NCI-H146 treated with DMSO at 0.1 percent for 48 hours (cell line): Measurements from ENCODE around the gene RWDD3.

Experiments used
- DNase-seq: peaks from one replicate; lab custom pipeline; 2025; ENCODE audit not compliant: unreplicated experiment; lab: John Stamatoyannopoulos, UW

RWDD3 gene

DNA sequence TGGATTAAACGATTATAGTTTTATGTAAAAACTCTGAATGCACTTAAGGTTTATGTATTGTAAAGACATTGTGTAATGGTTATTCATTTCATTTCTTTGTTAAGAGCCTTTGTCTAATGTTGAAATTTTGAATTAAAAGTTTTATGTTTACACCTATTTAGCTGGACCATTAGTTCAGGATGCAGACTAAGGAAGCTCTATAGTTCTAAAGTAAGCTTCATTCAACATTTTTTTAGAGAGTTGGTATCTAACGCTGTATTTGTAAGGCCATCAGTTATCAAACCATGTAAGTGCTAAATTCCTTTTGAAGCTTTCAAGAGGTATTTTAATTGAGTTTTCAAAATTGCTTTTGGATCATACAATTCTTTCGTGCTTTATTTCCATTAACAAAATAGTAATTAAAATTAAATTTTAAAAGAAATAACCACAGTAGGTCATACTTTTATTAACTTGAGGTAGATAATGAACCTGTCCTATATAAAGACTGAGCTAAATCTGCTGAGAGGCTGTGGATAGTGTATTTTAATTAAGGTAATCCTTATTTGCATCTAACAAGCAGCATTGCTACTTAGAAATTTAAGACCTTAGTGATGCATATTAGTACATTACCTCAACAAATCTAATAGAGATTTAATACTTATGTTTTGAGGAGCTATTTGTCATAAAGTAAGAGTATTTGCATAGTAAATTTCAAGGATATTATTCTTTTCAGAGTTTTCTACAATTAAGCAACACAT lies 47.9 kb downstream of the RWDD3 start:
- DNase-seq: no peak

DNA sequence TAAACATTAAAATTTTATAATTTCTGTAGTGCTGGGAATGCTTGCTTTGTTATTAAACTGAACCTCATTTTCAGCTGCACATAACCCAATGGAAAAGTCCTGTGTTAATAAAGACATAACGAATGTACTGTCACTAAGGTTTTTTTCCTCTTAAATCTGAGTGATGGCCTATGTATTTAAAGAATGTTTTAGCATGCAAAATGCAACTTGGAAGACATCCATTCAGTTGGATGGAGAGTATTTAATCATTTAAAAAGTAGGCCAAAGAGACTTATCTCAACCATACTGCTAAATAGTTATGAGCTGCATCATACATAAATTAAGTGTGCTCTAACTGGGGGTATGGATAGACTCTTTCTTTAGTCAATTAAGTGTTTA lies 48.5 kb downstream of the RWDD3 start:
- no peak for DNase-seq

DNA sequence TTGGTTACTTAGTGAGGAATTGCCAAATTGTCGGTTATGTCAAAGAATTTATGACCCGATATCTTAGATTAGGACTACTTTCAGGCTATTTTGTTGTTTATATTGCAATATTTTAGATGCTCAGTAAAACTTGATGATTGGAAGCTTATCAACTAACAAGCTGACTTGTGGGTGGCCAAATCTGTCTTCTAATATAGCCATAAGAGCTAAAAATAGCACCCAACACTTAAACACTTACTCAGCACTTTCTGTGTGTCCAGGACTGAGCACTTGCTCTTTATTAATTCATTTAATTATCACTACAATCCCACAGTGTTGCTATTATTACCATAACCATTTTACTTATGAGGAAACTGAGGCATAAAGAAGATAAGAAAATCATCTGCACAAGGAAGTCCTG lies 50.4 kb downstream of the RWDD3 start:
- DNase-seq: no peak

DNA sequence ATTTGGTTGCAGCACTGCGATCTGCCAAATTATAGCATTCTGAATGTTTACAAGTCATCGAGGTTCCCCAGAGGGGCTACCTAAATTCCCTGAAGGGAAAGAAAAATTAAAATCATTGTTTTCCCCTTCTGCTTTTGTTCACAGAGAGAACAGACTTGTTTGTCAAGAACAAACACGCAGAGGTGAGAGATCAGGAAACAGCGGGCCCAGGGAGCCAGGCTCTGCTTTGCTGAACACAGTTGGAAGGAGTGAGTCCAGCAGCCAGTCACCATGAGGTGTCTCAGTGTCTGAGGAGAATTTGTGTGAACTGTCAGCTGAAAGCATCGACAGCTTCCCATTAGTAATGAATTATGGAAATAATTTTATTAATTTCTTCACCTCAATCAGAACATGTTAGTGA lies 52.5 kb downstream of the RWDD3 start:
- peak; percentile 63 for DNase-seq

DNA sequence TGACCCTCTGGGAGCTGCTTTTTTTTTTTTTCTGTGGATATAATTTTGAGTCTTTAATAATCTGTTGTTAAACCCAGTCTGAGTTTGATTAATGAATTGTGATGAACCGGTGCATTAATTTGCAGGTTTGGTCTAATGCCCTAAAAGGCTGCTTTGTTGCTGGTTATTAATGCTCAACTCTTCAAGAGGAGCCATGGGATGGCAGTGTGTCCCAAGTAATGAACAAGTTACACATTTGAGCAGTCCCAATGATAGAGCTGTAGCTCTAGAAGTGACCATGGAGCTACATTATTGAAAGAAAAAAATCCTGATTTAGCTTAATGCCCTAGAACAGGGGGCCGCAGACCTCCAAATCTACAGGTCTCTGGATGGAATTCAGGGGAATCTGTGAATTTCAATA lies 53.1 kb downstream of the RWDD3 start:
- no peak for DNase-seq

DNA sequence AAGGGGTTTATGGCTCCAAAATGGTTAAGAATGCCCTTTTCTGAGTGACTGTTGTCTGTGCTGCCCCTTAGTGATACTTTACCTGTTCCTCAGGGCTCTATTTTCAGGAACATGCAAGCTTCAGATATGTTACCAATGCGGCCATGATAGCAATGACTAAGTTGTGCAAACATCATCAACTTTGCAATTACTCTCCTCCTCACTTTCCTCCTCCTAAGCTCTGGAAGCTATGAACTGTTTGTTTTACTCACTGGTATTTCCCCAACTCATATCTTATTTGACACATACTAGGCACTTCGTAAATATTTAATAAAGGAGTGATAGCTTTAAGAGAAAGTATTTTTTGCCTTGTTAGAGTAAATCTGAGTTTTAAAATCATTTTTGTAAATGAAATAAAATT lies 53.8 kb downstream of the RWDD3 start:
- no peak for DNase-seq
